SW480 (cell line): ENCODE data around the gene ATG14.
"Not testable (repeated sequence)": the region's sequence is repeated elsewhere in the genome, so short reads cannot be mapped to it uniquely, and the experiment has no call there.

Experiments used
- DNase-seq: peaks from one replicate; pipeline ENCODE4 v3.0.0-alpha.2; 2016; ENCODE audit warnings: low spot score

The ATG14 gene

DNA sequence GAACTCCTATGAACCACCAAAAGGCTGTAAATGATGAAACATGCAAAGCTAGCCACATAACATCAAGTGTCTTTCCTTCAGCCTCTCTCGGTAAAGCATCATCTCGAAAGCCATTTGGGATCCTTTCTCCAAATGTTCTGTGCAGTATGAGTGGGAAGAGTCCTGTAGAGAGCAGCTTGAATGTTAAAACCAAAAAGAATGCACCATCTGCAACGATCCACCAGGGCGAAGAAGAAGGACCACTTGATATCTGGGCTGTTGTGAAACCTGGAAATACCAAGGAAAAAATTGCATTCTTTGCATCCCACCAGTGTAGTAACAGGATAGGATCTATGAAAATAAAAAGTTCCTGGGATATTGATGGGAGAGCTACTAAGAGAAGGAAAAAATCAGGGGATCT lies 61.2 kb downstream of the ATG14 start:
- no peak for DNase-seq

DNA sequence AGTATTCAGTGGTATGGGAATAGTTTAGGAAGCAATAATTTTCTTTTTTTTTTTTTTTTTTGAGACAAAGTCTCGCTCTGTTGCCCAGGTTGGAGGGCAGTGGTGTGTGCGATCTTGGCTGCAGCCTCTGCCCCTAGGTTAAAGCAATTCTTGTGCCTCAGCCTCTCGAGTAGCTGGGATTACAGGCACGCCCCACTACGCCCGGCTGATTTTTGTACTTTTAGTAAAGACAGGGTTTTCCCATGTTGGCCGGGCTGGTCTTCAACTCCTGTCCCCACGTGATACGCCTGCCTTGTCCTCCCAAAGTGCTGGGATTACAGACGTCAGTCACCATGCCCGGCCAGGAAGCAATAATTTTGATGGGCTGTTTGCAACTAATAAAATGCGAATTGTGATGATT lies 62.1 kb downstream of the ATG14 start:
- DNase-seq: no peak

DNA sequence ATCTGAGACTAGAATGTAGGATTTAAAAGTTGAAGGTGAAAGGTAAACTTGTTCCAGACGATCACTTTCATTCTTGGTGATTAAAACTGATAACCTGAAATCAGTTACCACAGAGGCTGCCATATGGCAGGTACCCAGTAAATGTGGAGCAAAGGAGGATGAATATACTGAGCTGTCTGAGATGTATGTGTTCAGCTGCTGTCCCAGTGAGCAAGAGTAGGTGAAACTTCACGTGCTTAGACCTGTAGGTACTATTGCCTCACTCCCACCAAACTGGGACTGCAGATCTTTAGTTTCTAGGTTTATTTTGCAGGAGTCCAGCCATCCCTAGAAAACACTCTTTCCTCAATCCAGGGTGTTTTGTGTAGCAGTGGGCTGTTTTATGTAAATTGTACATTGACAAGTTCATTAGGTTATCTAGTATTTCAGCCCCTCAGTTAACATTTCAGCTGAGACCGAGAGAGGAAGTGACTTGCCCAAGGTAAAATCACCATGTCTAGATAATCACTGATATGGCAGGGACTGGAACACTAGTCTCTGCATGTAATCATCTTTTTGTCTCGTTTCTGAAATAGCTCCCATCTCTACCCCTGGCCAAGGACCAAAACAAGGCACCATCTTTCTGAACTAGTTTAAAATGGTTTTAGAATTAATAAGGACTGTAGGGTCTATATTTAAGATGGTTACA lies 62.7 kb downstream of the ATG14 start:
- no peak for DNase-seq

DNA sequence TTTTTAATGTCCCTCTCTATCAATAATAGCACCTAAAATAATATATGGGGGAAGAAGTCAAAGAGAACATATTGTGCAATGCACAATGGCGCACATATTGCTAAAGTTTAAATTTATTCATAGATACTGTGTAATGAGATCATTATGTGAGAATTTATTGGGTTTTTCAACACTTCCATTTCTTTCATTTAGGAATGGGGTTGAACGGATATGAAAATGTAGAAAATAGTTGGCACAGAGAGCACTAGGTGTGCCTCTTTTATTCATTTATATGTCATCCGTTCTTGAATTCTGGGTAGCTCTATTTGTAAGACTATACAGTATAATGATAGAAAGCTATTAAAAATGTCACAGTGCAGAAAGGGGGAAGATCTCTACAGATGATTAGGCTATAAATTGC lies 63.9 kb downstream of the ATG14 start:
- no peak for DNase-seq

DNA sequence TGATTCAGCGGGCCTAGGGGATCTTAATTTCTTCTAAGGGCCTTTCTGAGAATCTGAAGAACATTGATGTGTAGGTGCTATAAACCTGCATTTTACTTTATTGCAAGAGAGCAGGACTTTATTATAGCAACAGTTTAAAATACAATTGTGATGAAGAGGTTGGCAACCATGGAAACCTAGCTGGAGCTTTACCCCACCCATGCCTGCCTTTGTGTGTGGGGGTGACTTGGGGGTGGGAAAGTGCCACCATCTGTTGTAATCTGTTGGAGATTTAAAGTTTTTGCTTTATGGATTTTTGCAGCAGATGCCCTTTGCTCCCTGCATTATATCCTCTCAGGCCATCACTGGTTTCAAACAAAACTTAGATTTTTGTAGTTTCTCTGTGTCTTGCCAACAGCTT lies 64.6 kb downstream of the ATG14 start:
- DNase-seq: no peak

DNA sequence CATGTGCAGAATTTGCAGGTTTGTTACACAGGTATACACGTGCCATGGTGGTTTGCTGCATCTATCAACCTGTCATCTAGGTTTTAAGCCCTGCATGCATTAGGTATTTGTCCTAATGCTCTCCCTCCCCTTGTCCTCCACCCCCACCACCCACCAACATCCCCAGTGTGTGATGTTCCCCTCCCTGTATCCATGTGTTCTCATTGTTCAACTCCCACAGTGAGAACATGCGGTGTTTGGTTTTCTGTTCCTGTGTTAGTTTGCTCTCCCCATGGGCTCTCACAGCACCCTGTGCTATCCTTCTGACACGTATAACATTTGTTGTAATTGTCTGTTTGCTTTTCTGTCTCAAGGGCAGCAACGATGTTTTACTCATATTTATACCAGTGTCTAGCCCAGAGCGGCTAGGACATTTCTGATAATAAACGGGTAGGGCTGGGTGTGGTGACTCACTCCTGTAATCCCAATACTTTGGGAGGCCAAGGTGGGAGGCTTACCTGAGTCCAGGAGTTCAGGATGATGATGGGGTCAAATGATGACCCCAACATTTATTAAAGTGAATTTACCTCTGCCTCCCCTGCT lies 67.0 kb downstream of the ATG14 start:
- DNase-seq: not testable (repeated sequence)

DNA sequence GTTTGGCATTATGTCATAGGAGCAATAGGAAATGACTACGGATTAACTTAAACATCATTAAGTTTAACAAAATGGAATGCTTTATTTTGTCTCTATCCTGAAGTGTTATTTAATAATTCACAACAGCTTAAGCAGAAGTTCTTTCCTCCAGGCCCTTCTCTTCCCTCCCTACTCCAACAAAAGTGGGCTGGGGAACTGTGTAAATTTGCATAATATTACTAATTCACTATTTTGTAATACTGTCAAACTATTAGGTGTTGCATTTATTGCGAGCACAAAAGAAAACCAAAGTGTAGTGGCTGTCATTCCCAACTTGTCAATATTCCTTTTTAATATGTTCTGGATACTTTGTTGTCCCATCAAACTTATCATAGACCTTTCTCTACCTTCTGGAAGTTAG lies 69.8 kb downstream of the ATG14 start:
- no peak for DNase-seq

DNA sequence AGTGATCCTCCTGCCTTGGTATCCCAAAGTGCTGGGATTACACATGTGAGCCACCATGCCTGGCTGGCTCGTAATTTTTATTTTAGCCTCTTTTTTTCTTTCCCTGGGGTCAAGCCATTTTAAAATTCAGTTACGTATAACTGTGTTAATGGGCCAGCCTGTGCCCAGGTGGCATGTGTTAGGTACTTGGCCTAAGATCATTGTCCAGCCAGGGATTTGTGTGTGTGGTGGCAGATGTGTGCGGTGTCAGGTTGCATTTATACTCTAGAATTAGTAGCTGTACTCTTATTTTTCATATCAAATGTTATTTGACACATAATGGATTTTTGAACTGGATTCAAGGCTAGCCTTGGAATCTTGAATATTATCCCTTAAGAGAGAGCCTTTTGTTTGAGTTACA lies 71.1 kb downstream of the ATG14 start:
- no peak for DNase-seq

DNA sequence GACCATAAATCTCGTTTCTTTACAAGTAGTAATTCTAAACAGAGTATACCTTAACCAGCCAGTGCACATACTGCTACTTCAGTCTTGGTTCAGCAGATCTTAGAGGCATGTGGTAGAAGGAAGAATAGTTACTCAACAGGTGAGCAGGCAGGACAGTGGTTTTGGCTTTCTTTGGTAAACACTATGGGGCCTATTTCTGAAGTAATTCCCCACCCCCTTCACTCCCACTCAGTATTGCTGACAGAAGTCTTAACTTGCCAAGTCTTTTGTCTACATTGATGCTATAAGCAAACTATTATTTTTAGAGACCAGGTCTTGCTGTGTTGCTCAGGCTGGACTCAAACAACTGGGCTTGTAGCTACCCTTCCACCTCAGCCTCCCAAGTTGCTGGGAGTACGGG lies 71.9 kb downstream of the ATG14 start:
- DNase-seq: no peak

DNA sequence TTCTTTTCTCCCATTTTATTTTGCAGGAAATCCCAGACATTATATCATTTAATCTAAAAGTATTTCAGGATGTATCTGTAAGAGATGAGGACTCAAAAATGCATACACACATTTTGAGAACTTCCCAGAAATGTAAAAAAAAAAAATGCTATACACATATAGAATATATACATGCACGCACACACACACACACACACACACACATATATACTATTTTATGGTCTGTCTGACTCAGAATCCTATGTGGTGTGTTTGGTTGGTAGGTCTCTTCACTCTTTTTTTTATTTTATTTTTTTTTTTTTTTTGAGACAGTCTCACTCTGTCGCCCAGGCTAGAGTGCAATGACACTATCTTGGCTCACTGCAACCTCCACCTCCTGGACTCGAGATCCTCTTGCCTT lies 74.9 kb downstream of the ATG14 start:
- no peak for DNase-seq

DNA sequence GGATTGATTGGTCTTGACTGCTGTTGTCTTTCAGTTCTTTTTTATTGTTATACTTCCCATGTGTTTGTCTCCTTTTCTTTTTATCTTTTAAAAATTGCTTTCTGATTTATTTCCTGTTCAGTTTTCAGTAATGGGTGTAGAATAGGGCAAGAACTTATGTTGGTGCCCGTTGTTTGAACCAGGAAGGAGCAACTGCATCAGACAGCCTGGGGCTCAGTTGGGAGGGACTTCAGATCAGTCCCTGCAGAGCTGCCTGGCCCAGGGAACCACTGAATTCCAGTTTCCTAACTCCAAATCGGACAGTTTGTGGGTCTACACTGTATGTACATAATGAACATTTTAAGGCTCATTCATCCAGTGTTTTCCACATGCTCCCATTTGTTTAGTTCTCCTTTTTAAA lies 75.5 kb downstream of the ATG14 start:
- DNase-seq: no peak

DNA sequence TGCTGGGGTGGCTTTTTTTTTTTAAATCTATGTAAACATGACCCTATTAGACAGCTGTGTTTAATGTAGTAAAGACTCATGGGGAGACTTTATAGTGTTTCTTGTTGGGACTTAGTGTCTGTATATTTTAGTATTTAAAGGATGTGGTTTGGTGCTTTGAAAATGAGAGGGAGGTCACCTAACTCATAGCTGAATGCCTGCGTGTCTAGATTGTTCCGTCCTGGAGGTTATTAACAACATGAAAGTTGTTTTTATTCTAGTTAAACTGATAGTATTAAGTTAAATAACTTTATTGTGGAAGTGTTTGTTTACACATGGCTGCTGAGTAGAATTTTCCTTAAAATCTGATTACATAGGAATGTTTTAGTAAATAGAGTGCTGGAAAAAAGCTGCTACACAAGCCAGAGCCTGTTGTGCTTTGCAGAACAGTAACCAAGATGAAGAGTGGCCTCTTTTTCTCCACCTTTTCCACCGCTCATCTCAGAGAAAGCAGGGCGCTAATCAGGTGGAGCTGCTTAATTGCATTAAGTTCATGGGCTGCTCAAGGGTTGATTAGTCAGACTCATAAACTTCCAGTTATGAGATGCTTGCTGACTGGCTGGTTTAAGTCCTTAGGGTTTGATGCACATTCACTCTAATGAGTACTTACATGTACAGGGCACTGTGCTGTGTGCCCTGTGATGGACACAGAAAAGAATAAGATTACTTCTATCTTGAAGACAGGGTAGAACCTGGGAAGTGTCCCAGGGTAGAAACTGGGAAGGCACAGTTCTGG lies 77.7 kb downstream of the ATG14 start:
- no peak for DNase-seq

DNA sequence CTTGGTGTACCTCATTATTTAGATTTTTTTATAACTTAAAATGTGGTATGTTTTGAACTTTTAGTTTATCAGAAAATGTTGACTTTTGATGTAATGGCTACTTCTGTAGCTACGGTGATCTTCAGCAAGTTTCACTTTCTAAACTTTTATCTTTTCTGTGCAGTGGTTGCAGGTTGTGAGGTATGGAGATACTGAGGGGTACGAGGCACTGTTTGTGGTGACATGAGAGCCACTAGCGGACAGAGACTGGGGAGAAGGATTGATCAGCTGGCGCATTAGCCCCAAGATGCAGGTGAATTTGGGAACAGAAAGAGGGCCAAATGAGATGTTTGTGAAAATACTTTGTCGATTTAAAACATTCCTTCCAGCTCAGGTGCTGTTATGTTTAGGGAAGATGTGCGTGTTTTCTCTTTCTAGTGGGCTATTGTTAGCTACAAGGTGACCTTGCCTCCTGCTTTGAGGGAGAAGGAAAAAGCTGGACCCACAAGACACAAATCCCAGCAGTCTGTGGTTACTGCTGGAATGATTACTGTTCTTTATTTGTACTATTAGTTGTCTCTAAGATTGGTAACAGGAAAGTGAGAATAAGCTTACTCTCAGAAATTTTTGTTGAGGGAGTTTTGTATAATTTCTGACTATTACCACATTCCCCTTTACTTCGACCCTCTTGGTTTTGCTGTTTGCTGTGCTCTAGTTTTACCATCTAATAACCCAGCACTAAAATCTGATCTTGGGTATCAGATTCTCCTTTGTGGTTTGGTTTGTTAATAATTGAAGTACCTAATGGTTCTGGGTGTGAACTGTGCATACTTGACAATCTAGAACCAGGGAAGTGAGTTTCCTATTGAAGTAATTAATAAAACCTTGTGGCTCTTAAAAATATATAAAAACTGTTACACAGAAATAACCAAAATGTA lies 78.7 kb downstream of the ATG14 start:
- DNase-seq: no peak

DNA sequence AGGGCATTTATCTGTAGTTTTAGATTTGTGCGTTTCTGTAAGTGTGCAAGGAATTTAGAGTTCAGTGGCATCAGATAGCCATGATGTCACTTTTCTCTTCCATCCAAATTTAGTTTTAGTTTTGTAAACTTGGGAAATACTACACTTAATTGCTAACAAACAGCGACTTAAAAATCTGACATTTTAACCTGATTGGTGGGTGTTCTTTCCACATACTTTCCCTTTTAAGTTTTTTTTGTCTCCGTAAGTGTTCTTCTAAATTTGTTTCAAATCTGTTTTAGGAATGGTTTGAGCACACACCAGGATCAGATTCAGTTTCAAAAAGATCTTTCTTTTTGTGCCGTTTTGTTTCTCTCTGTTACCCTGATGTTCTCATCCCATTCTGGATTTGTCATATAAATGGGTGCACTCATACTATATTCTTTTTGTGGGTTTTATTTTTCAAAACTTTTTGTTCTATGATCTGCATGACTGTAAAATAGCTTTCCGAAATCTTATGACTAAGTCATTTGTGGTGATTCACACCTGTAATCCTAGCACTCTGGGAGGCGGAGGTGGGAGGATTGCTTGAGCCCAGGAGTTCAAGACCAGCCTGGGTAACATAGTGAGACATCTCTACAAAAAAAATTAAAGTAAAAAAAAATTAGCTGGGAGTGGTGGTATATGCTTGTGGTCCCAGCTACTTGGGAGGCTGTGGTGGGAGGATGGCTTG lies 81.5 kb downstream of the ATG14 start:
- DNase-seq: no peak

DNA sequence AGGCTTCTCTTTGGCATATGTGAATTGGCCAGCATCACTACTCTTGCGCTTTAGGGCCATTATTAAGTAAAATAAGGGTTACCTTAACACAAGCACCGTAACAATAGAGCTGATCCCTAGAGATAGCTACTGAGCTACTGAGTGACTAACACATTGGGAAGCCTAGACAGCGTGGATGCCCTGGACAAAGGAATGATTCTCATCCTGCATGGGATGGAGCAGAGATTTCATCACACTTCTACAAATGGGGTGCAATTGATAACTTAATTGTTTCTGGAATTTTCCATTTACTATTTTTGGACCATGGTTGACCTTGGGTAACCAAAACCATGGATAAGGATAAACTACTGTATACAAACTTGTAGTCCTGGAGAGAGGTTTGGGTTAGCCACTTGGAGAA lies 83.3 kb downstream of the ATG14 start:
- no peak for DNase-seq

DNA sequence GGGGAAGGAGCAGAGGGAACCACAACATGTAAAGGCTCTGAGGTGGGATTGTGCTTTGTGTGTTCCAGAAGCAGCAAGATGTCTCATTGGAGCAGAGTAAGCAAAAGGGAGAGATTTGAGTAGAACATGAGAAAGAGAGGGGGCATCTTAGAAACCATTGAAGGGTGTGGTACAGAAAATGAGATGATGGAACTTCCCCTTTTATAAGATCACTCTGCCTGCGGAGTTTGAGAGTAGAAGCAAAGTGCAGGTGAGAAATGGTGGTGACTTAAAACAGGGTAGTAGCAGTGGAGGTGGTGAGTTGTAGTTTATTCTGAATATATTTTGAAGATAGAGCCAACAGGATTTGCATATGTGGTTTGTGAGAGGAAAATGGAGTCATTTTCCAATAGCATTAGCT lies 84.5 kb downstream of the ATG14 start:
- no peak for DNase-seq

DNA sequence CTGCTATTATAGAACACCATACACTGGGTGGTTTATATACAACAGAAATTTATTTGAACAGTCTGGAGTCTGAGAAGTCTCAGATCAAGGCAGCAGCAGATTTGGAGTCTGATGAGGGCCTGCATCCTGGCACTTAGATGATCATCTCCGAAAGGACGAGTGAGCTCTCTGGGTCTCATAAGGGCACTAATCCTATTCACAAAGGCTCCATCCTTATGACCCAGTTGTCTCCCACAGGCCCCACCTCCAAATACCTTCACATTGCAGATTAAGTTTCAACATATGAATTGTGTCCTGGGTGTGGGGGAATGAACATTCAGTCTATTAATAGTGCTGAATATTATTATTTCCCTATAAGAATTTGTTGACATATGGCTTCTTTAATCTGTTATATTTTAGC lies 86.8 kb downstream of the ATG14 start:
- DNase-seq: no peak

DNA sequence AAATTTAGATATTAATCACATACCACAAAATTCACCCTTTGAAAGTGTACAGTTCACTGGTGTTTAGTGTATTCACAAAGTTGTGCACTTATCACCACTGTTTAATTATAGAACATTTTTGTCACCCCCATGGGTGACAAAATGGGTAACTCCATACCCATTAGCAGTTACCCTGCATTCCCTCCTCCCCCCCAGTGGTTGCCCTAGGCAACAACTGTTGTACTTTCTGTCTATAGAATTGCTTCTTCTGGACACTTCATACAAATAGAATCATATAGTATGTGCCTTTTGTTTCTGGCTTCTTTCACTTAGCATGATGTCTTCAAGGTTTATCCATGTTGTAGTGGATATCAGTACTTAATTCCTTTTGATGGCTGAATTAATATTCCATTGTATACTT lies 87.7 kb downstream of the ATG14 start:
- DNase-seq: no peak

DNA sequence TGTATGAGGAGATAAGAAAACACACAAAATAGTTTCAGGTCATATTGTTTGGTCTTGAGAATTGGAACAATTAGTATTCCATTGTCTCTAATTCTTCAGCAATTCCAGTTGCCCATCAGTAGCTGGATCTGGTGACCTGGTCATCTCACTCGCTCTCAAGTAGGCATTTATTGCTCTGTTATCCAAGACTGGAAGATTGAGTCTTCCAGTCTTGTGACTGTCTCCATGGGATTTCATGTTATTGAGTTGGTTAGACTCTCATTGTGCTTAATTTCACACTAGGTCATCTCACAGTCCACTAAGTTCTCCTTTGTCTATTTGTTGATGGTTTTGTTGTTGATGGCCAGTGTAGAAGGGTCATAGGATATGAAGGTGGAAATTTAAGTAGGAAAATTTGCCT lies 92.9 kb downstream of the ATG14 start:
- DNase-seq: no peak

DNA sequence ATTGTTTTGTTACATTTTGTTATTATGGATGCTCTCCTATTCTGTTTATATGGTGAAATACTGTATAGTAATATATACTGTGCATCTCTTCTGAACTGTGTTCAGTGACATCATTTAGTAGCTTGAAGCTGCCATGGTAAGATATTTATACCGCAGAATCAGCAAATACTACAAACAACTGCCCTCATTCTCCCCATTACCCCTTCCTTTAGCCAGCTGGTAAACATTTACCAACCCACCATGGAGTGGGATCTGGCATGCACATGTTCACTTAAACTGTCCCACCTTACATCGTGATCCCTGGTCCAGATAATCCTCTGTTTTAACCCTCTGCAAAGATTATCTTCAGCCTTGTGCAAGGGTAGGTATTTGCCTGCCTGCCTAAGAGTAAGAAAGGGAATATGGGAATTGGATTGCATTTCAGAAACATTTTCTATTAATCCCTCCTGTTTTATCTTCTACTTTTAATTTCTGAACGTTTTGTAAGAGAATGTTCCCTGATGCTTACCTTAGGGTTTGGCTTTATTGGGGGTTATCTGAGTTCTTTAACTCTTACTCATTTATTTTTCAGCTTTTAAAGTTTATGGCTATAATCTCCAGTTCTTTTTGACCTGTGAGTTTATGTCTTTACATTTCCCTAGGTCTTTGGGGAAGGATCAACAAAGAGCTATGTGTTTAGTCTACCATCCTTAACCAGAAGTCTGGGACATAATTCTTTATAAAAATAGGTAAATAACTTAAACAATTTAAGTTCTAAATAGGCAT lies 93.9 kb downstream of the ATG14 start:
- no peak for DNase-seq

DNA sequence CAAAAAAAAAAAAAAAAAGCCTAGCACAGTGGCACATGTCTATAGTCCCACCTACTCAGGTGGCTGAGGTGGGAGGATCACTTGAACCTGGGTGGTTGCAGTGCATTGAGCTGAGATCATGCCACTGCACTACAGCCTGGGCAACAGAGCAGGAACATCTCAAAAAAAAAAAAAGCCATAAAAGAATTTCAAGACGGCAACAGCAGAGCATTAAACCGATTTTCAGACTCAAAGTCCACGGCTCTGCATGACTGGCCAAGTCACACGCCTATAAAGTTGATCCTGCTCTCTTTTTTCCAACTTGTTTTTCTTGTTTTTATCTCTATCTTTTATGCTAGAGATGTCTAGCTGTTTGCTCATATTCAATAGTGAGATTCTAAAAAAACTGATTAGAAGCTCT lies 95.1 kb downstream of the ATG14 start:
- no peak for DNase-seq
